Glomerular endothelial cell (primary cell): ENCODE data around the gene ARHGEF19. TPM values are rescaled to one million over a fixed set of nuclear protein-coding genes. Genes with fewer than 3 reads are reported as not detected.
"Not testable (repeated sequence)": the region's sequence is repeated elsewhere in the genome, so short reads cannot be mapped to it uniquely, and the experiment has no call there.

ENCODE experiments used
- DNase-seq: peaks from one replicate; pipeline ENCODE4 v3.0.0-alpha.2; 2011; ENCODE audit warnings: low read depth, low spot score; ENCODE audit errors: extremely low read depth
- total RNA-seq: library from RNA; depleted of rRNA; stranded (reverse); fragments of >200 nt; gene quantifications from 2 replicates; pipeline ENCODE4 v1.2.3, GENCODE V29; 2015

ARHGEF19 gene
- total RNA-seq, 1 donor from 2014 or later, result 3.7 TPM

DNA sequence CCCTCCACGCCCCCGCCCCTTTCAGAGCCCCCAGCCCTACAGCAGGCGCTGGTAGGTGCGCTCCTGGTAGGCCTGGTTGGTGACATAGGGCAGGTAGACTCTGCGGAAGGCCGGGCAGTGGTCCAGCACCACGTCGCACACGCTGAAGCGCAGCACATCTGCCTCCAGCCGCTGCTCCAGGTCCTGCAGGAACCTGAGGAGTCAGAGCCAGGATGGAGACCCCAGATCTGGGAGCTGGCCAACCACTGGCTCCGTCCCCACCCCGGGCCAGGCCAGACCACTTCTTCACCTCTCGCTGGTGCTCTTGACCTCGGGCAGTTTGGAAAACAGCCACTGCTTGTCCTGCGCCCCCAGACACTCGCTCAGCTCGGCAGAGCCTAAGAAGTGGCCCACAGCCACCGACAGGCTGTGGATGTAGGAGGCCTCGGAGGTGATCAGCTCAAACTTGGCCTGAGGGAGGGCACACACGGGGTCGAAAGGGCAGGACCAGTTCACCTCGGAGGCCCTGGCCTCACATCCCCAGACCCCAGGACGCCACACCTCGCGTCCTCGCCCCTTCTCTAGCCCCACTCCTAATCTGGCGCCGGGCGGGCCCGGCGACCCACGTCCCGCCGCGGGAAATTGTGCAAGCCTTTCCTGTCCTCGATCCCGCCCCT is 6.4 kb downstream of the ARHGEF19 start:
- DNase-seq, result no peak

DNA sequence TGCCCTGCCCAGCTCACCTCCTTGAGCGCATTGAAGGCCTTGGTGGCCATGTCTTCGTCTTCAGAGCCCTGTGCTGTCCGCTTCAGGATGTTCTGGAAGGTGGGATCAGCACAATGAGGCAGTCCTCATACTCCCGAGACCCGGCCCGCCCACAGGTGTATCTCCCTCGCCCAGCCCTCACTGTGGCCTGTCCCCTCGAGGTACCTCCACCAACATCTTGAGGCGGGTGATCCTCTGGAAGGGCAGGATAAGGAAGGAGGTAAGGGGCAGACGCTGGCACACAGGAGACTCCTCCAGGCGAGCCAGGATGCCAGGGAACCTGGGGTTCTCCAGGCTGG is 7.1 kb downstream of the ARHGEF19 start:
- DNase-seq, result no peak

GRCh38 chr1:16204634-16205333 is 7.7 kb downstream of the ARHGEF19 start:
- DNase-seq, result no peak

DNA sequence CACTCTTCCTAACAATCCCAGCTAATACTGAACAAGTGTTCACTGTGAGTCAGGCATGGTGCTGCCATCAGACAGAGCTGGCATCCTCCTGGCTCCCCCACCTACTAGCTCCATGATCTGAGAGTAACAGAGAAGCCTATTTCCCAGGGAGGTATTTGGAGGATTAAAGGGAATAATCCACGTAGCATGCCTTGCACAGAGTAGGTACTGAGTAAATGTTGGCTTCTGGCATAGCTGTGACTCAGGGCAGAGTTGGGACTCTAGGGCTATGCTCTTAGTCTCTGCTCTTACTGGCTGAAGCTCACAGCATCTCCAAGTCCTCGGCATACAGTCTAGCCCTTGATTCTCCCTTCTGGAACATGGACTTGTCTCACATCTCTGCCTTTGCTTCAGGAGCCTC is 8.2 kb downstream of the ARHGEF19 start:
- DNase-seq, result no peak

- DNase-seq, result no peak
Measured at GRCh38 chr1:16203550-16203949, 8.9 kb downstream of the ARHGEF19 start.

- no peak for DNase-seq
Measured at GRCh38 chr1:16202281-16203210, 9.9 kb downstream of the ARHGEF19 start.

- DNase-seq, result no peak
Measured at GRCh38 chr1:16199700-16200099, 12.8 kb downstream of the ARHGEF19 start.

GRCh38 chr1:16199157-16199501 is 13.3 kb downstream of the ARHGEF19 start:
- DNase-seq, result no peak

DNA sequence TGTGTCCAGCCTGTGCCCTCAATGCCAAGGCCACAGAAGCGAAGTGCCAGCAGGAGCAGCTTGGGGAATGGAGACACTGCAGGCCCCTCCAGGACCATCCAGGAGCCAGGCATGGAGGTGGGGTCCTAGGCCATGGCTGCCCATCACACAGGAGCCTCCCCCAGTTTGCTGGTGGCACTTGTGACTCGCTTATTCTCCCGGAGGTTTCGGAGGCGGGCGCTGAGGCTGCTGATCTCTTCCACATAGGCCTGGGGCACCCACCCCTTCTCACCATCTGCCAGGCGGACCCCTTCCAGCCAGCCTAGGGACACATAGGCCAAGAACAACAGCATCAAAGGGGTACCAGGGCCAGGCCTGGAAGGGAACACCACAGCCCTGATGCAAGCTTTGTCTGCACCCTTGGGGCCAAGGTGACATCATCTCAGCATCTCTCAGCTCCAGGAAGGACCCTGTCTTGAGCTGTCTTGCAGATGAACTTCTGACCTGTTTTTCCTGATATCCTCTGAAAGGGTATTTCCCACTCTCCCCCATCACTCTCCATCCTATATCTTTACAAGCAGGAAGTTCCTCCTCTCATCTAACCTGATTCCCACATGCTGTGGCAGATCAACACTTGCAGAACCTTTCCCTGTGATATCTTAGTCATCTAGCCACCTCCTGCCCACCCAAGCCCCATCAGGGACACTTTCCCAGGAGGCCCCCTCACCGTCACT is 13.9 kb downstream of the ARHGEF19 start:
- no peak for DNase-seq

GRCh38 chr1:16196874-16197273 is 15.6 kb downstream of the ARHGEF19 start:
- DNase-seq, result no peak

- DNase-seq, result not testable (repeated sequence)
Measured at GRCh38 chr1:16196139-16196538, 16.3 kb downstream of the ARHGEF19 start.

DNA sequence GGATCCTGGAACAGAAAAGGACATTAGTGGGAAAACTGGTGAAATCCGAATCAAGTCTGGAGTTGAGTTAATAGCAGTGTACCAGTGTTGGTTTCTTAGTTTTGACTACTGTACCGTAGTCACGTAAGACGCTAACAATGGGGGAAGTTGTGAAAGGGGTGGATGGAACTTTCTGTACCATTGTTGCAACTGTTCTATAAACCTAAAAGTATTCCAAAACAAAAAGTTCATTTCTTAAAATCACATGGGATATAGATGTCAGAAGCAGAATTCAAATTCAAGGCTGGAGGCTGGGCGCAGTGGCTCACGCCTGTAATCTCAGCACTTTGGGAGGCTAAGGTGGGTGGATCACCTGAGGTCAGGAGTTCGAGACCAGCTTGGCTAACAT is 16.9 kb downstream of the ARHGEF19 start:
- DNase-seq, result no peak

GRCh38 chr1:16191916-16192546 is 20.4 kb downstream of the ARHGEF19 start:
- DNase-seq, result no peak

DNA sequence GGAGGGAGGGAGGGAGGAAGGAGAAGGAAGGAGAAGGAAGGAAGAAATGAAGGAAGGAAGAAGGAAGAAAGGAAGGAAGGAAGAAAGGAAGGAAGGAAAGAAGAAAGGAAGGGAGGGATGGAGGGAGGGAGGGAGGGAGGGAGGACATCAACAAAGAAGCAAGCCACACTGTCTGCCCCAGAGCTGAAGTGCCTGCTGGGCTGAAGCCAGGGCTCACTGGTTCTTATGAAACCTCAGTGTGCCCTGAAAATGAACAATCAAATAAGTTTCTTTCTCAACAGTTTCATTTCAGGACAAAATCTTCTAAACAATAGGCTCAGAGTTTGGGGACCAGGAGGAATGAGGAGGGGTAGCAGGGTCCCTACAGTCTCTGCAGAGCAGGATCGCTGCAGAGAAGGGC is 21.1 kb downstream of the ARHGEF19 start:
- no peak for DNase-seq

DNA sequence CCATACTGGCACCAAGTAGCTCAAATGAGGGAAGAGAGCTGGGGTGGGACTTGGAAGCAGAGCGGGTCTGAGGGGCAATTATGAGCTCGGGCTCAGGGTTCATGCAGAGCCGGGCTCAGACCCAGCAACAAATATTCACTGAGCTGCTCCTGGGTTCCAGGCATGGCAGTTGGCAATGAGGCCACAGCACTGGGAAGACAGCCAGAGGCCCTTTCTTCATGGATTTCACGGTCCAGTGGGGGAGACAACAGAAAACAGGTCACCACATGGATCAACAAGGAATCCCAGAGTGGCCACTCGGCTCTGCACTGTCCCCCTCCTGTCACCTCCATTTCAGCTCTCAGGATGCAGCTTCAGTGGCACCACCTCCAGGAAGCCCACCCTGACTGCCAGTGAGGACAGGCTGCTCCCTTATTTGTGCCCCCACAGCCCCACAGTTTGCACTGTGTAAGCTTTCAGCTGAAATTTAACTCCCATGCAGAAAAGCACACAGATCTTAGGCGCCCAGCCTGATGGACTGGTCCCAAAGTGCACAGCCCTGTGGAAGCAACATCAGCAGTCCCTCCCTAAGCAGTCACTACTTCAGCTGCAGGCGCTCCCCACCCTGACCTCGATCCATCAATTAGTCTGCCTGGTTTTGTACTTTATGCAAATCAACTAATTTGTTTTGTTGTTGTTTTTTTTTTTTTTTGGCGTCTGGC is 22.4 kb downstream of the ARHGEF19 start:
- DNase-seq, result no peak

DNA sequence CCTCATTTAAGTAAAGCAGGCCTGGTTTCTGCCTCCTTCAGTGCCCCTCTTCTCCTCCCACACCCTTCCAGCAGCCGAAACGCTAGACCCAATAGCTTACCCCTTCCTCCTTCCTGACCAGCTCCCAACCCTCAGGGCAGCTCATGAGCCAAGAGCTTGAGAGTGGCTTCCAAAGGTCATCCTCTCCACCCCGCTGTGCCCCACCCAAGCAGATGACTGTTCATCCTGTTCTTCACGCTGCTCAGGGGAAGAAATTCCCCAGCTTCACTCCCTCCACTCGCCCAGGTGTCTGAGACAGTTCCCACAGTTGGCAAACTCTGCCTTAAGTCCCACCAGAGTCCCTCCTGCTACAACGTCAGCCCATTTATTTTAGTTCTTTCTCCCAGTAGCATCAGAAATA is 23.4 kb downstream of the ARHGEF19 start:
- DNase-seq, result no peak

DNA sequence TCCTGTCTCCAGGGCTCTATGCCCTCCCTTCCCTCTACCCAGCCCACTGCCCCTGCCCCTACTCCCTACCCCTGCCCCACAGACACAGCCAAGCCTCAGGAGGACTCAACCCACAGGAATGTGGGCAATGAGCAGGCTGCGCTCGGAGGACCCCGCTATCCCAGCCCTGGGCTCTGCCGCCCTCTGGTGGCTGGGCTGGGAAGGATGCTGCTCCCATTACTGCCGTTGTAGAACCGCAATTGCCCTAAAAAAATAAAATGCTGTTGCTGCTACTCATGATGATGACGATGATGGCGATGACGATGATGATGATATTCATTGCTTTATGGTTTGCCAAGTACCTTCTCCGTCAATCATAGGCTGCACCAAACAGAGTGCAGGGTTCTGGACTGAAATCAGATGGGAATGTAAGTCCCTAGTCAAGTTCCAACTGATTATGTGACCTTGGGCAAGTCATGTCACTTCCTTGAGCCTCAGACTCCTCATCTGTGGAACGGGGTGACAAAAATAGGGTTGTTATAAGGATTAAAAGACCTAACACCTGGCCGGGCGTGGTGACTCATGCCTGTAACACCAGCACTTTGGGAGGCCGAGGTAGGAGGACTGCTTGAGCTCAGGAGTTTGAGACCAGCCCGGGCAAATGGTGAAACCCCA is 24.6 kb downstream of the ARHGEF19 start:
- no peak for DNase-seq

DNA sequence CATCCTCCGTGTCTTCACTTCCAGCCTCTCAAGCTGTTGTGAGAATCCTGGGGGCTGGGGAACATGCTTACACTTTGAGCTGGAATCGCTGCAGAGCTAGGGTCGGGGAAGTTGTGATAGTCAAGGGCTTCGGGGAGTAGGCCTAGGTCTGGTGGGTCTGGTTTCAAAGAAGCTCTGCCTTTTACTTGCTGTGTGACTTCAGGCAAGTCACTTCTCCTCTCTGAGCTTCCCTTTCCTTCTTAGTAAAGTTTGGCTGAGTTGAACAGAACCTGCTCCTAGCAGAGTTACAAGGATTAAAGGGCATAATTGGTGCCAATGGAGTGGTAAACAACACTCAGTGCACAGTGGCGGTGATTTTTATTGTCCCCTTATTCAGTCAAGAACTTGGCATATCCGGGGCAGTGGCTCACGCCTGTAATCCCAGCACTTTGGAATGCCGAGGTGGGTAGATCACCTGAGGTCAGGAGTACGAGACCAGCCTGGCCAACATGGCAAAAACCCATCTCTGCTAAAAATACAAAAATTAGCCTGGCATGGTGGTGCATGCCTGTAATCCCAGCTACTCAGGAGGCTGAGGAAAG is 25.7 kb downstream of the ARHGEF19 start:
- no peak for DNase-seq
